Measurements from ENCODE around the gene NLK.

- TF ChIP-seq CTCF (IDR thresholded peaks at IDR 0.05; ENCODE audit: borderline replicate concordance, extremely low read depth, low read length, poor library complexity, severe bottlenecking) (no peak), EZH2 (IDR thresholded peaks at IDR 0.05; ENCODE audit: borderline replicate concordance, low read depth, low read length, severe bottlenecking) (no peak)
These were observed 11.2 kb downstream of the NLK start for GRCh38 chr17:28053725-28054124.
